GDM1 (cell line): Measurements from ENCODE around the gene IL12RB1.

ENCODE experiments used
- DNase-seq: peaks from one replicate; lab custom pipeline; 2025; lab: John Stamatoyannopoulos, UW

Gene IL12RB1

DNA sequence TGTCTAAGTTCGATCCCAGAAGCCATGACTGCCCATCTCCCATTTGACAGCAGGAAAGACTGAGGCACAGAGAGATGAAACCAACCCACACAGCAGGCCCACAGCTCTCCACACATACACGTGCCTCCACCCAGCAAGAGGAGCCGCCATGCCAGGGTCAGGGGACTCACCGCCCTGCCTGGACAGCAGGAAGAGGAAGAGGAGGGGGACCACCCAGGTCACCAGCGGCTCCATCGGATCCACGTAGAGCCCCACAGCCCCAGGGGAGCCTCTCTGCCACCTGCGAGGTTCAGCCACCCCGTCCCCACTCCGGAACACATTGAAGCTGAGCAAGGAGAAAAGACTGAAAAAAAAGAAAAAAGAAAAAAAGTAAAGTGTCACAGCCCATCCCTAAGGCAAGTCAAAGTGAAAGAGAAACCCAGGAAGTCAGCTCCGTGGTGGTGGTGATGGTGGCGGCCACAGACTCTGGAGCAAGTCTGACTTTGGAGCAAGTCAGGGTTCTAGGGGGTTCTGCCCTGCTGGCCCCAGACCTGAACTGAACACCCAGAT lies at the start of gene IL12RB1:
IL12RB1 (minus strand) TSS at position 345 of the 549 bp plus-strand sequence; CDS start at position 234, 111 bp downstream.
- no peak for DNase-seq

DNA sequence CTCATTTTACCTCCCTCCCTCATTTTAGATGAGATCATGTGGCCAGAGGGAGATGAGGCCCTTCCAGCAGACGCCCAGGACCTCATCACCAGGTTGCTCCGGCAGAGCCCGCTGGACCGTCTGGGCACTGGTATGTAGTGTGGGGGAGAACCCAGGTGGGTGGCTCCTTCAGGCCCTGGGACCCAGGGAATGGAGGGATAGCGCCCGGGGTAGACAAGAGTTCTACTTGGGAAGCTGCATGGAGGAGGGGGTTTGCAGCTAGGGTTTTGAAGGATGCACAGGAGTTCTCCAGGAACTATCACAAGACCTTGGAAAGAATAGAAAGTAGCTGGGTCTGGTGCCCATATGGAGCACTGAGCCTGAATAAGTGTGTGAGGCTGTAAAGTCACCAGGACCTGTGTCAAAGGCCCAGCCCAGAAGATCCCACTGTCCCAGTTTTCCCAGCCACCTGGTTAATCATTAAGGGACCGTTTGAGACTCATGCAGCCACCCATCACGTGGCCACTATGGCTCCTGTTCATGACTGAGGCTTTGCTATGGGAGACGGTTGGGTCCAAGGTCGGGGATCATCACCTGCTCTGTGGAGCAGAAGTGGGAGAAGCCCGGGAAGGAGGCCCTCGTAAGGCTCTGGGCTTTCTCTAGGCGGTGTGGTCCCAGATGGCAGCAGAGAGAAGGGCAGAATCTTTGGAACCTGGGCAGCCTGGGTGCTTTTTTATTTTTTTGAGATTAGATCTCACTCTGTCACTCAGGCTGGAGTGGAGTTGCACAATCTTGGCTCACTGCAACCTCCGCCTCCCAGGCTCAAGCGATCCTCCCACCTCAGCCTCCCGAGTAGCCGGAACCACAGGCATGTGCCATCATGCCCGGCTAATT lies 49.2 kb upstream of the IL12RB1 start:
- DNase-seq = no peak

DNA sequence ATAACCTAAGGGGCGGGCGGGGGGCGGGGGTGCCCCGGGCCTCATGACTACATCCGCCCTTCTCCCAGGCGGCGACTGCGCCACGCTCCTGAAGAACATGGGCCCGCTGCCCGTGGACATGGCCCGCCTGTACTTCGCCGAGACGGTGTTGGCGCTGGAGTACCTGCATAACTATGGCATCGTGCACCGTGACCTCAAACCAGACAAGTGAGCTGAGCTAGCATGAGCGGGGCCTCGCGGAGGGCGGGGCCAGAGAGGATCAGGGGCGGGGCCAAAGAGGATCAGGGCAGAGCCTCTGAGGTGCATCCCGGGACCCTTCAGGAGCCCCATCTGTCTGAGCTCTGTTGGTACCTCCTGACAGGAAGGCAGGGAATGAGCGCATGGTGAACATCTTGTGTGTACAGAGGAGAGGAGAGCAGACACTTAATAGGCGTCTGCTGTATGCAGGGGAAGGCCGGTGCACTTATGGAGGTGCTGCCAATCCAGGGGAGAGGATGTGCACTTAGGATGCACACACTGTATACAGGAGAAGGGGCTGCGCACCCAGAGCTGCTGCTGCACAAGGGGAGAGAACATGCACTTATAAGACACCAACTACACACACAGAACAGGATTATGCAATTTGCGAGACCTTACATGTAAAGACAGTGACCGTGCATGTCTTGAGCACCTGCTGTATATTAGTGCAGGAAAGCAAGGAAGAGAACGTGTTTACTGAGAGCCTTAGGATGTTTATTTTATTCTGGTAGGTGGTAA lies 45.3 kb upstream of the IL12RB1 start:
- no peak for DNase-seq

DNA sequence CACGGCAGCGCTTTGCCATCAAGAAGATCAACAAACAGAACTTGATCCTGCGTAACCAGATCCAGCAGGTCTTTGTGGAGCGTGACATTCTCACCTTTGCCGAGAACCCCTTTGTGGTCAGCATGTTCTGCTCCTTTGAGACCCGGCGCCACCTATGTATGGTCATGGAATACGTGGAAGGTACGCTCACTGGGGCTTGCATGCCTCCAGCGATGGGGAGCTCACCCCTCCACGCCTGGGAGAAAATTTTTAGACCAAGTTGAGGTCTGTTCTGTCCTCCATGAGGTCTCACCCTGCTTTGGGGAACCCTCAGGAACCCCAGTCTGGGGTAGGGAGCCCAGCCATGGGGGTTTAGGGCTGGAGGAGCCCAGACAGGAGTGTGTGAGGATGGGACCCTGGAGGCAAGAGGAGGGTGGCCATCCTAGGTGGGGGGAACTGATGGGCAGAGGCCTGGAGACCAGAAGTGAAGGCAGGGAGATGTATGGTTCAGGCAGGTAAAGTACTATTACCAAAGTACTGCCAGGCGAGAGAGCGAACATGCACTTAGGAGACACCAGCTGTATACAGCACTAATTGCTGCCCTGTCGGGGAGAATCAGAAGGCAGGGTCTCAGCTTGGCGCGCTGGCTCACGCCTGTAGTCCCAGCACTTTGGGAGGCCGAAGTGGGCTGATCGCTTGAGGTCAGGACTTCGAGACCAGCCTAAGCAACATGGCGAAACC lies 43.9 kb upstream of the IL12RB1 start:
- DNase-seq = no peak

DNA sequence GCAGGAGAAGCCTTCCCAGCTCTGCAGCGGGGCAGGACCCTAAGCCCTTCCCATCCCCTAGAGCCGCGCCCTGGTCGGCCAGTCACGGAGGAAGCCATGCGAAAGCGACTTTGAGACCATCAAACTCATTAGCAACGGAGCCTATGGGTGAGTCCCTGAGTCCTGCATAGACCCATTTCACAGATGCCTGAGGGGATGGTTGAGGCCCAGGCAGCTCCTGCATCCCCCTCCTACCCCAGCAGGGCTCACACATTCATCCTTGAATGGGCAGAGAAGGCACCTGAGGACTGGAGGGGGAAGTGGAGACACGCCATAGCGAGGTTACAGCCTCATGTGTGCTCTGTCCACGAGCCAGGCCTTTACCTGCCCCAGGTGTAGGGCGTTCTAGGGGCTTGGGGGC lies 42.1 kb upstream of the IL12RB1 start:
- no peak for DNase-seq

DNA sequence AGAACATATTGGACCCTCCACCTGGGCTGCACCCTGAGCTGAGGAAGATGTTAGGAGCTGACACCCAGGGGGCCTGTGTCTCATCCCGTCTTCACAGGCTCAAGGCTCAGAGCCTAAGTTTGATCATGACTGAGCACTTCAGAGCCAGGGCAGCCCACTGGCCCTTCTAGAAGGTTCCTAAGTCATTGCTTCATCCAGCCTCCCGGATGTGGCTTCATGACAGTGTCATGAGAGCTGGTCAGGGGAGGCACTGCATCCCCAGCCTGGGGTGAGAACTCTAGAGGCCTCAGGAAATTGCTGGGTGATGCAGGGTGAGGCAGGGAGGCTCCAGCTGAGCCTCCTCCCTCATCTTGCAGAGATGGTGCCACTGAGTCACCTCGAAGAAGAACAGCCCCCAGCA lies 41.3 kb upstream of the IL12RB1 start:
- DNase-seq = no peak

DNA sequence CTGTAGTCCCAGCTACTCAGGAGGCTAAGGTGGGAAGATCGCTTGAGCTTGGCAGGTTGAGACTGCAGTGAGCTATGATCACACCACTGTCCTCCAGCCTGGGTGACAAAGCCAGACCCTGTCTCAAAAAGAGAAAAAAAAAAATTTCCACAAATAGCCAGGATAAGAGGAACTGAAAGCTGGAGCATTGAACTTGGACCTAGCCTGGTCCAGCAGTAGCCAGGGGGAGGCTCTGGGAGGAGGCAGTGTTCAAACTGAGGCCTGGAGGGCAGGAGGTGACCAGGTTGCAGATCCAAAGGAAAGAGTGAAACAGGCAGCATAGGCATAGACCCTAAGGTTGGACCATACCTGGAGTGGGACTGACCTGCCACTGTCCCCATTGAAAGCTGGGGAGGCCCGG lies 39.4 kb upstream of the IL12RB1 start:
- no peak for DNase-seq

DNA sequence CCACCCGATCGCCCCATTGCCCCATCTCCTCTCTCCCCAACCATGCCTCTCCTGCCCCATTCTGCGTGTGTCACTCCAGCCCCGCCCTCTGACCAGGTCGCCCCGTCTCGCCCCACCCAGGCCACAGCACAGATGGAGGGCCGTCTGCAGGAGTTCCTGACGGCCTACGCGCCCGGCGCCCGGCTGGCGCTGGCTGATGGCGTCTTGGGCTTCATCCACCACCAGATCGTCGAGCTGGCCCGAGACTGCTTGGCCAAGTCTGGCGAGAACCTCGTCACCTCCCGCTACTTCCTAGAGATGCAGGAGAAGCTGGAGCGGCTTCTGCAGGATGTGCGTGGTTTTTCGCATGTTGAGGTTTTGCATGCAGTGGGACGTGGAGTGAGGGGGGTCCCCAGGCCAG lies 37.1 kb upstream of the IL12RB1 start:
- DNase-seq = no peak

DNA sequence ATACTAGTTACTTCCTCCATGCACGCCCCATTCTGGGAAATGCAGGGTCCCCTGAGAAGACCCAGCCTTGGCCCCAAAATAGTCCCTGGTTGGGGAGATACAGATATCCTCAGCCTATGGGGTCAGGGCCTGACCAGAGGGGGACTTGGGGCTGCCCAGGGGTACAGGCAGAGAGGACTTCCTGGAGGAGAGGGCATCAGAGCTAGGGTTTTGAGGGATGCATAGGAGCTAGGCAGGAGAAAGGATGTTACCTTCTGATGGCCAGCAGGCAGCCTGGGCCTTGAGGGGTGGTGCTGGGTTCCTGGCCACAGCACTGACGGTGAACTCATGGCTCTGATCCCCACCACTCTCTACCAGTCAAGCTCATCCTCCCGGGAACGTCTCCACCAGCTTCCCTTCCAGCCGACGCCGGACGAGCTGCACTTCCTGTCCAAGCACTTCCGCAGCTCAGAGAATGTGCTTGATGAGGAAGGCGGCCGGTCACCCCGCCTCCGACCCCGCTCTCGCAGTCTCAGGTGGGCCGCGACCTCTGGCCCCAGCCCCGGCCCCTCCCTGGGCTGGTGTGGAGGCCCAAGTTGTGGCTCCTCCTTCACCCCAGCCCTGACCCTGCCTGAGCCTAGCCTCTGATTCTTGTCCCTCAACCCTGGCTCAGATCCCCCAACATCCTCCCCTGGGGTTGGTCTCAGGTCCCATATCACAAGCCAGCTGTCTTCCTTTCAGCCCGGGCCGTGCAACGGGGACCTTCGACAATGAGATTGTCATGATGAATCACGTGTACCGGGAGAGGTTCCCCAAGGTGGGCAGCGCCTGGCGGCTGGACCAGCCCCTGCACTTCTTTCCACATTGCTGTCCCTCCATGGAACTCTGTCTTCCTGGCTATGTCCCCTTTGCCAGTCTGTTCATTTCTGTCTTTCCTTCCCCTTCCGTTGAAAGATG lies 36.4 kb upstream of the IL12RB1 start:
- DNase-seq = no peak

DNA sequence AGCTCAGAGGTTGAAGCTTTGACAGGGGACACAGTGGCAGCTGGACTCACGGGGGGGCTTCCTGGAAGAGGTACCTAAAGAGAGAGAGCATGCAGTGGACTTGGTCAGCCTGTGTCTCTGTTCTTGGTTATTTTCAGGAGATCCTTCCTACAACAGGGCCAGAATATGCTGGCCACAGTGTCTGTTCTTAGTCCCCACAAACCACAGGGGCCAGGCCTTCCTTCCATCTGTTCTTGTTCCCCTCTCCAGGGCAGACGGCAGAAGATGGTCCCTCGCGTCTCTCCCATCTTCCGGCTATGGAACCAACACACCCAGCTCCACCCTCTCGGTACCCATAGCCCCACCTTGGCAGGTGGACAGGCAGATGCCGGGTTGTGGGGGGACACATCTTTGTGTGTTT lies 35.7 kb upstream of the IL12RB1 start:
- DNase-seq = no peak

DNA sequence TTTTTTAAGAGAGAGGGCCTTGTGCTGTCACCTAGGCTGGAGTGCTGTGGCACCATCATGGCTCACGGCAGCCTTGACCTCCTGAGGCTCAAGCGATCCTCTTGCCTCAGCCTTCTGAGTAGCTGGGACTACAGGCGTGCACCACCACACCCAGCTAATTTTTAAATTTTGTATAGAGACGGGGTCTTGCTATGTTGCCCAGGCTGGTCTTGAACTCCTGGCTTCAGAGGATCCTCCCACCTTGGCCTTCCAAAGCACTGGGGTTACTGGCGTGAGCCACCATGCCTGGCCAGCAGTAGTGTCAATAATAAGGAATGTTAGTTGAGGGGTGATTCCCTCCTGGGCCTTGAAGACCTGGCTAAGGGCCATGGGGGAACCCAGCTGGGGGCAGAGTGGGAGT lies 34.4 kb upstream of the IL12RB1 start:
- no peak for DNase-seq

- DNase-seq = no peak
These were observed 33.4 kb upstream of the IL12RB1 start for GRCh38 chr19:18120127-18120526.

GRCh38 chr19:18119717-18120105 lies 33.0 kb upstream of the IL12RB1 start:
- no peak for DNase-seq

DNA sequence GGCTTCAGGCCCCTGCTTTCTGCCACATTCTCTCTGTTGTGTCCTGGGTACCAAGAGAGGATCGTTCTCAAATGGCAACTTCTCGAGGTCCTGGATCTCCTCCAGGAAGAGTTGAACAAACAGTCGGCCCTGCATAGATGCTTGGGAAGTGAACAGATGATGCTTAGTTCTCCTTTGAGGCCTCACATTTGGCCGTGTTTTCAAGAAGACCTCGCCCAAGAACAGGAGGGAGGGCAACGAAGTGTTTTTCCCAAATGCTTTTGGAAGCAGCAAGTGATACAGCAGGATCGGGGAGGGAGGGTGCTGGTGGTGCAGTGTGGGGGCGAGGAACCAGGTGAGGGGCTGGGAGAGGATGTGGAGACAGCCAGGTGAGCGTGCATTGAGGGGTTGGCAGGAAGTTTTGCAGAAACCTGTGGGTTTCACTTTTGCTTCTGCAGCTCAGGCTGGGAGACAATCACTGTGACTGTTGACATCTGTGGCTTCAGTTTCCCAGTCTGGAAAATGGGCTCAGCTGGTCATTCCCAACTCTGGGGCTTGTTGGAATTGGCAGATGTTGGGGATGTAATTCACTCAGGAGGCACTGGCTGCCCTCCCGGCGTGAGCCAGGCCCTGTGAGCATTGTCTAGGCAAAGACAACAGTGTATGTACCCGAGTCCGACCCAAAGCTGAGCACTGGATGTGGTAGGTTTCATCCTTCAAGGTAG lies 32.4 kb upstream of the IL12RB1 start:
- DNase-seq = no peak

DNA sequence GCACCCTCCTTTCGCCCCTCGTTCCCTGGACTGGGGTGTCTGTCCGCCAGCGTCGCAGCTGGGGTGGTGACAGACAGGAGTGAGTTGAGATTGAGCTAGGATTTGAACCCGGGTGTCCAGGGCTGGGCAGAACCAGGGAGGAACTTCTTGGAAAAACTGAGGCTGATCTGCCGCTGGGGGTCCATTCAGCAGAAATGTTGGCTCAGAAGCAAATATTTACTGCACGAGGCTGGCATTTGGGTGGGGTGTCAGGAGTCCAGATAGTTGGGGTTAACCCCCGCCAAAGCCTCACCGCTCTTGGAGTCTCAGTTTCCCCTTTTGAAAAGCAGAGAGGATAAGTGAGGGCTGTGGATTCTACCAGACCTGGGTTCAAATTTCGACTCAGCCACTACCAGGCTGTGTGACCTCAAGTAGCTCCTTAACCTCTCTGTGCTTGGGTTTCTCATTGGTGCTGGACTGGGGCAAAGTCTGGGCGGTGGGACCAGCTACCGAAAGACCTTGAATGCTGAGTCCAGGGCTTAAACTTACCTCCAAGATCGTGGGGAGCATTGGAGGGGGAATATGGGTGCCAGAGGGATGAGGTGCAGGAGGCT lies 31.8 kb upstream of the IL12RB1 start:
- DNase-seq = no peak

DNA sequence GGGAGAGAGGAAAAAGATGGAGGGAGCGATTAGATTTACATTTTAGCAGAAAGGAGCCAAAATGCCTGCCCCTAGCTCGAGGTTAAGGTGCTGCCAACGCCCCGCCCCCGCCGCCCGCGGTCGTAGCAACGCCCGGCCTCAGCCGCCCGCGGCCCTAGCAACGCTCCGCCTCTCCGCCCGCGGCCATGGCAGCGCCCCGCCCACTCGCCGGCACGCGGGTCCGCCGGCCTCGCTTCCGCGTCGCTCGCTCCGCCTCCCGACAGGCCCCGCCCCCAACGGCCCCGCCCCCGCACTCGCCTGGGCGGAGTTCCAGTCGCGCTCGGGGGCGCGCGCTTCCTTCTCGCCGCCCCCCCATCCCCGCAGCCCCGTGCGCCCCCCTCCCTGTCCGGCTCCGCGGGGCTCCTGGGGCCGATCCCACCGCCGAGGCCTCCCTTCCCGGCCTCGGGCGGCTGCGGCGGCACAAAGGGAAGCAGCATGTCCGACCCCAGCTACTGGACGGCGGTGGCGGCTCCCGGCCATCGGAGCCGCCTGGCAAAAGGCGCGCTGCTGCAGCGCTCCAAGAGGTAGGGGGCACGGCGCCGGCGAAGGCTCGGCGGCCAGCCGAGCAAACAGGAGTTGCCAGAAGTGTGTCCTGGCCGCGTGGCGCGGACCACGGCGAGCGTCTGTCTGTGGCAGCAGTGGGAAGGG lies 31.1 kb upstream of the IL12RB1 start:
- DNase-seq = peak; percentile 87

GRCh38 chr19:18117364-18117691 lies 30.6 kb upstream of the IL12RB1 start:
- no peak for DNase-seq

DNA sequence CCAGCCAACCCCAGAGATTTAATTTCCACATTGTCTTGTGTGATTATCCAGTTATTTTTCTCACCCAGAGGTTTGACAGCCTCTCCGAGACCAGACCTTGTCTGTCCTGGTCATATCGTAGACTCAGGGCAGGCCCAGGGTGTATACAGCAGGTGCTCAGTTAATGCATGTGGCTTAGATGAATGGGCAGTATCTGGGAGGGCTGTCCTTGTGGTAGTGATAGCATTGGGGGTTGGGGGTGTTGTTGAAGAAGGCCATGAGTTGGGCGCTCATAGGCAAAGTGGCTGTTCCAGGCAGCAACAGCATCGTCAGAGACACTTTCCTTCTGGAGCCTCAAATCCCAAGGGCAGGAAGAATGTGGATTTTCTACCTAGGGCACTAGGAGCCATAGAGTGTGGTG lies 27.7 kb upstream of the IL12RB1 start:
- no peak for DNase-seq

GRCh38 chr19:18113827-18114226 lies 27.1 kb upstream of the IL12RB1 start:
- DNase-seq = no peak

DNA sequence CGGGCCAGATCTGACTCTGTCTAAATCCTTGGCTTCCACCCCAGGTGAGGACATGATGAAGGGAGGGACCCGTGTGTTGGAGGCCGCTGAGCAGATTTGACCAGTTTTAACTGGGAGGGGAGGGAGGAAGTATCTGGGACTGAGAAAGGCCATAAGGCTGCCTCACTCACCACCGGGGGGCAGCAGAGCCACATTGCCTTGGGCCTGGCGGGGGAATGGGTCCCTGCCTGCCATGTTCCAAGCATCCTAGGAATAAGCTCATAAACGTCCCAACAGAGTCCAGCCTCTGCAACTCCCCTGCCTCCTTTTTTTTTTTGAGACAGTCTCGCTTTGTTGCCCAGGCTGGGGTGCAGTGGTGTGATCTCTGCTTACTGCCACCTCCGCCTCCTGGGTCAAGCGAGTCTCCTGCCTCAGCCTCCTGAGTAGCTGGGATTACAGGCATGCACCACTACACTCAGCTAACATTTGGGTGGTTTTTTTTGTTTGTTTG lies 26.3 kb upstream of the IL12RB1 start:
- peak; percentile 65 for DNase-seq
